ENCODE measurements around the gene VWA1.
"Not testable (repeated sequence)": the region's sequence is repeated elsewhere in the genome, so short reads cannot be mapped to it uniquely, and the experiment has no call there.

The VWA1 gene

DNA sequence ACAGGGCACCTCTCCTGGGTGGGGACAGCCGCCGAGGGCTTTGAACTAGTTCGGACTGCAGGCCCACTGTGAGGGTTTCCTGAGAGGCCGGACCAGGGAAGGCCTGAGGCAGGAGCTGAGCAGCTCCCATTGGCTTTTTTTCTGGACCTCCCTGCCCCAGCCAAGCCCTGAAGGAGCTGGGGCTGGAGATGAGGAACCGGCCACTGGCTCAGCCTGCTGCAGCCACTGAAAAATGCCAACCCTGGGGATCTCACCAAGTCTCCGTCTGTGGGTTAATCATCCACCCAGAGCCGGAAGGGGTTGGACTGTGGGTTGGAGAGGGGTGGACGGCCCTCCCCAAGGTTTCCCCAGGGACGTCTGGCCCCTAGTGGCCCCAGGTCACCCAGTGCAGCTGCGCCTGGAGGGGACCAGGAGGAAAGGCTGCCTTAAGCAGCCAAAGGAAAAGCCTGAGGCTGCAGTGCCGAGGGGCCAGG lies 2.5 kb downstream of the VWA1 start:
- DNase-seq = no peak

DNA sequence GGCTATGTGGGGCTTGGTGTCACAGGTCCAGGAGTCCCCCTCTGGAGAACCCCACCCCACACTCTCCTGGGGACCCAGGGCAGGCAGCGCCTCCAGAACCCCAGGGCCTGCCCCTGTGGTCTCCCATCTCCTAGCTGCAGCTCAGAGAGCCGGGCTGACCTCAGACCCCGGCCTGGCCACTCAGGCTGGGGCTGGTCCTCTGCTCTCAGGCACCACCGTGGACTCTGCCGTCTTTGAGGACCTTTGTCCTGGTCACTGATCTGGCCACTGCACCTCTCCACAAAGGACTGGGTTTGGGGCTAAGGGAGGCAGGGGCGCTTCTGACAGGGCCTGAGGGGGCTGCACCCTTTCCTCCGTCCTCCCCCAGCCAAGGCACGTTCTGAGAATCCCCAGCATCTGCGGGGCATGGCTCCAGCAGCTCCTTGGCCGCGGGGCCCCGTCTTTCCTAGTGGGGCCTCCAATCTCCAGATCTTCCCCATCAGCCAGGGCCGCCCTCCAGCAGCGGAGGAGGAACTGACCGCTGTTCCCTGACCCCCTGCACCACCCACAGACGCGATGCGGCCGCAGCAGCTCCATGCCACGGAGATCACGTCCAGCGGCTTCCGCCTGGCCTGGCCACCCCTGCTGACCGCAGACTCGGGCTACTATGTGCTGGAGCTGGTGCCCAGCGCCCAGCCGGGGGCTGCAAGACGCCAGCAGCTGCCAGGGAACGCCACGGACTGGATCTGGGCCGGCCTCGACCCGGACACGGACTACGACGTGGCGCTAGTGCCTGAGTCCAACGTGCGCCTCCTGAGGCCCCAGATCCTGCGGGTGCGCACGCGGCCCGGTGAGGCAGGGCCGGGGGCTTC lies 3.3 kb downstream of the VWA1 start:
- DNase-seq = no peak

DNA sequence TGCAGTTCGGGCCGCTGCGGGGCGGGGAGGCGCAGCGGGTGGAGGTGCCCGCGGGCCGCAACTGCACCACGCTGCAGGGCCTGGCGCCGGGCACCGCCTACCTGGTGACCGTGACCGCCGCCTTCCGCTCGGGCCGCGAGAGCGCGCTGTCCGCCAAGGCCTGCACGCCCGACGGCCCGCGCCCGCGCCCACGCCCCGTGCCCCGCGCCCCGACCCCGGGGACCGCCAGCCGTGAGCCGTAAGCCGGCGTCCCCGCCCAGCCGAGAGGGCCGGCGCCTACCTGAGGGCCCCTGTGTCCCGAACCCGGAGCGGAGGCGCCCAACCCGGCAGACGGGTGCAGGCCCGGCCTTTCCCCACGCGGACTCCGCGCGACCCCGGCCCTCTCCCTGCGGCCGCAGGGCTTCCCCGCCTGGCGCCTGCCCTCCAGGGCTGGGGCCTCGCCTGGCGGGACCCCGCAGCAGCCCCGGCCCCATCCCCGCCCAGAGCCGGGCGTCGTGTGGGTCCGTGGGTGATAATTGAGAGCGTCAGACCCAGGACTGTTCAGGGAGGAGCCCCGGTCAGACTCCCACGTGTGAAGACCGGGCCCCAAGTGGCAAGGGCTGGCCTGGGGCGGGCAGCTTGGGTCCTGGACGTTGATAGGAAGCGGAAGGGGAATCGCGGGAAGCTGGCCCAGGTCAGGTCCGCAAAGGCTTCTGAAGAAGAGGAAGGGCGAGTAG lies 4.2 kb downstream of the VWA1 start:
- DNase-seq = no peak

DNA sequence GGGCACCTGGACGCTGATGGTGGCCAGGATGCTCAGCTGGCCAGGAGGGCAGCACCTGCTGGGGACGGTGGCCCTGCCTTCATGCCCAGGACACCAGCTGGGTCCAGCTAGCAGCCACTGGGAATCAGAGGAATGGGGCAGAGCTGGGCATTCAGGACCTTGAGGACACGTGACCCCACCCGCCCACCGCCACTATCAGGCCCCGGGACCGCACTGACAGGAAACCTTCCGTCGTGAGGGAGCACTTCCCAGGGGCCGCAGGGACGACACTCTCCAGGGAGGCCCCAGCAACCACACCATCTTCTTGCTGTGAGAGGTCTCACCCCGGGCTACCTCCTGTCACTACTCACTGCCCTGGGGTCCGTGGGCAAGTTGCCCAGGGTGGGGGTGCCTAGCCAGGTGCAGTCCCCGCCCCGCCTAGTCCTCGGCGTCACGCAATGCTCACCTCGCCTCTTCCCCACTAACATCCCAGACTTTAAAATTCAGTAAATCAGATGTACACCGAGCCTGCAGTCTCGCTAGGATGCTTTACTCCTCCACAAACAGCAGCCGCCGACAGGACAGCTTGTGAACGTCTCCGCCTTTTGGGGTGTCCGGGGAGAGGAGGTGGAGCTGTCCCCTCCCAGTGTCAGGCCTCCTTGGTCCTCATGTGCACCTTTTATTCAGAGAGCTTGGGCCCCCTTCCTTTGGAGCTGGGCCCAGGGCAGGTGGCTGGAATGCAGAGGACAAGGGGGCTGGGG lies 4.9 kb downstream of the VWA1 start:
- no peak for DNase-seq

DNA sequence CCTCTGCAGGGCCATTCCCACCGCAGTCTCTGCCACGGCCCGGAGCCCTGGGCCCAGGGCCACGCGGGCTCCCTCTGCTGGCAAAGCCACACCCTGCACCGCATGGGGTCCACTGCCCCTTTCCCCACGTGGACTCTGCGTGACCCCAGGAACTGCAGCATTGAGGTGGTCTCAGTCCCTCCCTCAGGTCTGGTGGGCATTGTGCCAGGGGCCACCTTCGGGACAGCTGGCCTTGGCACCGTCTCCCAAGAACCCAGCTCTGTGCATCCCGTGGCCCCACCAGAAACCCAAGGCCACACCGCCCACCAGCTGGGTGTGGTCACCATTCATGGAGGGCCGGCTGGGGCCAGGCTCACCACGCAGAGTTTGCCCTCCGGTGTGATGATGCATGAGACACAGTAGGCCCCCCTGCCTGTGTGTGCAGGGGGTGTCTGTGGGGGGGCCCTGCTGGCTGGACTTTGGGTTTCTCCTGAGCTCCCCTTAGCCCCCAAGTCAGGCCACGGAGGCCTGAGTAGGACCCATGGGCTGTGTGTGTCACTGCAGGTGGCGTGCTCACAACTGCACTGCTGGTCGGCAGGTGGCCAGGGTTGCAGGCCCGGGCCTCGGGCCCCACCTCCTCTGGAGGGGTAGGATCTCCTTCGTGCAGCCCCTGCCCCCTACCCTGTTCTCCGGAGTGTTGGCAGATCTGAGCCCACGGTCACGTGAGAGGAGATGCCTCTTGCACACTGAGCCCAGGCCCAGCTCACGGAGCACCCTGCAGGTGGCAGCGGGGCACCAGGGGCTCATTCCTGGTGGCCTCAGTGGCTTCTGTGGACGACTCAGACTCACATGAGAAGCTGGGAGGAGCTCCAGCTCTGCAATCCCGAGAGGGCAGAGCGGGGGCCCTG lies 5.8 kb downstream of the VWA1 start:
- no peak for DNase-seq

DNA sequence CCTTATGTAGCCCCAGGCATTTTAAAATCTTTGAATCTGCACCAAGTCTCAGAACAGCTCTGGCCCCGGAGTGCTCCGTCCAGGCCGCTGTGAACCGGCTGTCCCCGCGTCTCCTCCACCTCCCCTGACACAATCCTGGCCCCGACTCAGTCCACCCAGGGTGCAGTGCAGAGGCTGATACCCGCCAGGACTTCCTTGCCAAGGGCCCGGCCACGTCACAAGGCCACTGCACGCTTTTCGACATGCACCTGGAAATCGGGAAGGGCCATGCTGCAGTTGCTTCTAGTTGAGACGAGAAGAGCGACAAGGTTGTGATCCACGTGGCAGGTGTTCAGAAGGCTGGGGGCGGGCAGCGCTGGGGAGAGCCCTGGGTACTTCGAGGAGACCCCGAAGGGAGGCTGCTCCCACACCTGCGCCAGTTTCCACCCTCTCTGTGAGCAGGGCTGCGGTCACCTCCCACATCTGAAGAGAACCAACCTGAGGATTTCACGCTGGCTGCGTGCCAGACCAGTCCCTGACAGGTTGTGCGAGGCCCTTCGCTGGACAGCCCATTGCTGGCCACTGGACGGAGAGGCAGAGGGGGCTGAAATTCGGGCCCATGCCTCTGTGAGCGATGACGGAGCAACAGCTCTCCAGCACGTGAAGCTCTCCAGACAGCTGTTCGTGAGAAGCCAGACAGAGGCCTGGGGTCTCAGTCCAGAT lies 6.7 kb downstream of the VWA1 start:
- DNase-seq = no peak

DNA sequence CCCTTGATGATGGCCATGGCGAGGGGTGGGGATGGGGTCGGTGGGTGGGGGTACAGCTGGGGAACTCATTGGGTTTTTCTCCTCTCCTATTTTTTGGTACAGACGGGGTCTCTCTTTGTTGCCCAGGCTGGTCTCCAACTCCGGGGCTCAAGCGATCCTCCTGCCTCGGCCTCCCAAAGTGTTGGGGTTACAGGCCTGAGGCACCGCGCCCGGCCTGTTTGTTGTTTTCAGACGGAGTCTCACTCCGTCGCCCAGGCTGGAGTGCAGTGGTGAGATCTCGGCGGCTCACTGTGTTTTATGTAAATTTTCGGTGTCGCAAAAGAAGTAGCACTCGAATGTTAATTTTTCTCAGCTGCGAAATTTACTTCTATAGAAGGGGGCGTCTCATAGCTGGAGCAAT lies 11.1 kb downstream of the VWA1 start:
- DNase-seq = not testable (repeated sequence)

DNA sequence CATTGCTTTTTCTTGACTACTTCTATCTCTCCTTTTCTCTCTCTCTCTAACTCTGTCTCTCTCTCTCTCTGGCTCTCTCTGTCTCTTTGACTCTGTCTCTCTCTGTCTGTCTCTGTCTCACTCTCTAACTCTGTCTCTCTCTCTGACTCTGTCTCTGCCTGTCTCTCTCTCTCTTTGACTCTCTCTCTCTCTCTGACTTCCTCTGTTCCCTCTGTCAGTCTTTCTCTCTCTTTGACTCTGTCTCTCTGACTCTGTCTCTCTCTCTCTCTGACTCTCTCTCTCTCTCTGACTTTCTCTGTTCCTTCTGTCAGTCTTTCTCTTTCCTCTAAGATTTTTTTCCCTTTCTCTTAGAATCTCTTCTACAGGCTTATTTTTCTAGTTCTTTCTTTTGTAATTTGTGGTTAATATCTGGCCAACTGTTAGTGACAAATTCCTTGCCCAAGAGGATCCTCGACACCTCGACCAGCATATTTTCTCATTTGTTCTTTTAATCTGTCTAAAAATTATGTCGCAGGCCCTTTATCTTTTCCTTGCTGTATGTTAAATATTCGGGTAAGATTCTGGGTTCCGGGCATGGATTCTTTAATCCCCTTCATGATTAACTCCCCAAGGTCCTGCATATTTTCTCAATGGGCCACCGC lies 13.7 kb downstream of the VWA1 start, which contains the start of gene ATAD3C:
Gene ATAD3C, plus strand, starts transcription at position 591 of the 641 bp plus-strand sequence. CDS start 995 bp downstream, outside the sequence.
- no peak for DNase-seq

DNA sequence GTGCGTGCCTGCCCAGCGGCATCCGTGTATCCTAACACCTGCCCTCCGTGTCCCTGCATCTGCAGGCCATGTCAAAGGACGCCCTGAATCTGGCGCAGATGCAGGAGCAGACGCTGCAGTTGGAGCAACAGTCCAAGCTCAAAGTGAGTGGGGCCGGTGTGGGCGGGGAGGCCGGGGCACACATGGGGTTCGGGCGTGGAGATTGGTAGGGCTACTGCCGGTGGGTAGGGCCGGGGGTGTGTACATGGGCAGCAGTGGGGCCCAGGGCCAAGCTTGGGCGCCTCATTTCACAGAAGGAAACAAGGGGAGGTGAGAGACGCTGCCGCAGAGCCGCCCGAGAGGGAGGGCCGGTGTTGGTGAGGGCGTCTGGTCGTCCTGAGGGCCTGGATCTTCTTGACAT lies 15.1 kb downstream of the VWA1 start:
- not testable (repeated sequence) for DNase-seq

DNA sequence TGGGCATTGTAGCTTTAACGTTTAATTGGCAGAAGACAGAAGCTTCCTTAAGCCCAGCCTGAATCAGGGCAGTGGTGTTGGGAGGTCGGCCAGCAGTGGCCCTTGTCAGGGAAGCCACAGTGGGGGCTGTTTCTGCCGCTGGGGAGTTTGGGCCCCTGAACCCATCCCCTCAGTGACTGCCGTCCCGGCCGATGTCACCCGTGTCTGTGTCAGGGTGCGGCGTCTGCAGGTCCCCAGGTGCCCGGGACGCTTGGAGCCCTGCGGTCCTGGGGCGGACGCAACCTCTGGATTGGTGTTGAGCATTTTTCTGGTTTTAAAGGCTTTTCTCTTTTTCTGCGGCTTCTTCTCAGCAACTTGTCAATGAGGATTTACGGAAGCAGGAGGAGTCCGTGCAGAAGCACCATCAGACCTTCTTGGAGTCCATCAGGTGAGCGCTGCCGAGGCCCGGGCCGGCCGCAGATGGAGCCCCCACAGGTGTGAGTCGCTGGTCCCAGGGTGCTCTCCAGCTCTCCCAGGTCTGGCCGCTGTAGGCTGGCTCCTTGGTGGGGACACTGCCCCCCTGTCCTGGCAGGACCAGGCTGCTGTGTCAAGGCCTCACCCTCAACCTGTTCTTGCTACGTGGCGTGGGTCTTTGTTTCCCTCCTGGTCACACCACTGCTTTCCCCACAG lies 16.3 kb downstream of the VWA1 start:
- no peak for DNase-seq

DNA sequence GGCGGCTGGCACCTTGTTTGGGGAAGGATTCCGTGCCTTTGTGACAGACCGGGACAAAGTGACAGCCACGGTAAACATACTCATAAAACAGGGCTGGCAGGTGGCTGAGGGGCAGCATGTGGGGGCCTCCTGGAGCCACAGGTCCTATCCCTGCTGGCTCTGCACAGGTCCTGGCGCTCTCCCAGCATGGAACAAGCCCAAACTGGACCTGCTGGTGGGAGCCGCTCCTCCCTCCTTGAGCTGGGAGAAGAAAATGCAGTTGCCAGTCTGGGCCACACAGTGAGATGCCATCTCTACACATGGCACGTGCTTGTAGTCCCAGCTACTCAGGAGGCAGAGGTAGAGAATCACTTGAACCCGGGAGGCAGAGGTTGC lies 16.9 kb downstream of the VWA1 start:
- DNase-seq = not testable (repeated sequence)

DNA sequence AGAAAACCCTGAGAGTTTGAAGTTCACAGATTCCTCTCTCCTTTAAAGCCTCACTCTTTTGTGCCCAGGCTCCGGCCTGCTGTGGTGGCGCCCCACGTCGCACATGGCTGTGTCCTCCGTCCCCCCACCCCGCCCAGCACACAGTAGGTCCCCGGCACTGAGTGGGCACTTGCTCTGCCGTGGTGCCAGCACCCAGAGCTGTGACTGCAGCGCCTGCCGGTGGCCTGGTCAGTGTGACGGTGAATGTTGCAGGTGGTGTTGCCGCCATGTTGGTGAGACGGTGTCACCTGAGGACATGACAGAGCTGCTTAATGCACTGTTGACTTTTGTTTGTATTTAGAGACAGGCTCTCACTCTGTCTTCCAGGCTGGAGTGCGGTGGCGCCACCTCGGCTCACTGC lies 17.4 kb downstream of the VWA1 start:
- no peak for DNase-seq

DNA sequence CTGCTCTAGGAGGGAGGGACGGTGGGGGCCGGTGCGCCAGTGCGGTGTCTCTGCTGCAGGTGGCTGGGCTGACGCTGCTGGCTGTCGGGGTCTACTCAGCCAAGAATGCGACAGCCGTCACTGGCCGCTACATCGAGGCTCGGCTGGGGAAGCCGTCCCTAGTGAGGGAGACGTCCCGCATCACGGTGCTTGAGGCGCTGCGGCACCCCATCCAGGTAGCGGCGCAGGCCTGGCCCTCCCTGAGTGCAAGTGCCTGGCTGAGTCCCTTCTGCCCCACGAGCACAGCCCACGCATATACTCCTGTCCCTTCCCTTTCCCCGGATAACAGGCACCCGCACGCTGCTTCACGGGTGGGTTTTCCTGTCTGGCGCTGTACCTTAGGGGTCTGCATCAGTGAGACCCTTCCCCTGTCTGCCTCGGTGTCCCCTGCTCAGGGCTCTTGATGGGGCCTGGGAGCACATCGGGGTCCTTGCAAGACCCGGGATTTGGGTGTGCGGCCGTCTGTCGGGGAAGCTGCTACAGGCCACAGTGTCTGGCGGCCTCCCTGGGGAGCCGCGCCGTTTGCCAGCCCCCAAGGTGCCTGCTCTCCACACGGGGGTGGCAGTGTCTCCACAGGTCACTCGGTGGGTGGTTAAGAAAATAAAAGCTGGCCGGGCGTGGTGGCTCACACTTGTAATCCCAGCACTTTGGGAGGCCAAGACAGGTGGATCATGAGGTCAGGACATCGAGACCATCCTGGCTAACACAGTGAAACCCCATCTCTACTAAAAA lies 19.0 kb downstream of the VWA1 start:
- not testable (repeated sequence) for DNase-seq

DNA sequence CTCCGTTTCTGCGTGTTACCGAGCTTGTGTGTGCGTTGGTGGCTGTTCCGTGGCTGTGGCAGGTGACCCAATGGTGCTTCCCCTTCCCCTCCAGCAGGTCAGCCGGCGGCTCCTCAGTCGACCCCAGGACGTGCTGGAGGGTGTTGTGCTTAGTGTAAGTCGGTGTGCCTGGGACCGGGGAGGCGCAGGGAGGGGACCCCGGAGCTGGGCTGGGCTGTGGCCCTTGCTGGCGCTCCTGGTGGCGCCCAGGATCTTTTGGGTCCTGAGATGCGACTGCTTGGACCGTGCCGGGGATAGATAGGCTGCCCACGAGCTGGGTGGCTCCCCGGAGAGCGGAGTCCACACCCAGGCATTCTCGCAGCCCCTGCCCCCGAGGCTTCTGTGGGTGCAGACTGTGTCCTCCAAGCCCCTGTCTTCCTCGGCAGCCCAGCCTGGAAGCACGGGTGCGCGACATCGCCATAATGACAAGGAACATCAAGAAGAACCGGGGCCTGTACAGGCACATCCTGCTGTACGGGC lies 19.9 kb downstream of the VWA1 start:
- DNase-seq = no peak

DNA sequence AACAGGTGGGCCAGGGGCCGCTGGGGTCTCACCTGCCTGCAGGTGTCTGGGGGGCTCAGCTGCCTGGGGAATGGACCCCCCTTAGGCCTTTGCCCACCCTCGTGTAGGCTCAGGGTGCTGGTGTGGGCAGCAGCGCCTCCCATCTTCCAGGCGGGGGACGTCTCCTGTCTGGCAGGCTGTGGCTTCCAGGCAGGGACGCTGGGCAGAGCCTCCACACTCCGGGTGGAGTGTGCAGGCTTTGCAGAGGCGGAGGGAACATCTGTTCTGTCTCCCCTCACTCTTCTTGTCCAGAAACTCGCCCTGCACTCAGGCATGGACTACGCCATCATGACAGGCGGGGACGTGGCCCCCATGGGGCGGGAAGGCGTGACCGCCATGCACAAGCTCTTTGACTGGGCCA lies 20.4 kb downstream of the VWA1 start:
- DNase-seq = not testable (repeated sequence)

DNA sequence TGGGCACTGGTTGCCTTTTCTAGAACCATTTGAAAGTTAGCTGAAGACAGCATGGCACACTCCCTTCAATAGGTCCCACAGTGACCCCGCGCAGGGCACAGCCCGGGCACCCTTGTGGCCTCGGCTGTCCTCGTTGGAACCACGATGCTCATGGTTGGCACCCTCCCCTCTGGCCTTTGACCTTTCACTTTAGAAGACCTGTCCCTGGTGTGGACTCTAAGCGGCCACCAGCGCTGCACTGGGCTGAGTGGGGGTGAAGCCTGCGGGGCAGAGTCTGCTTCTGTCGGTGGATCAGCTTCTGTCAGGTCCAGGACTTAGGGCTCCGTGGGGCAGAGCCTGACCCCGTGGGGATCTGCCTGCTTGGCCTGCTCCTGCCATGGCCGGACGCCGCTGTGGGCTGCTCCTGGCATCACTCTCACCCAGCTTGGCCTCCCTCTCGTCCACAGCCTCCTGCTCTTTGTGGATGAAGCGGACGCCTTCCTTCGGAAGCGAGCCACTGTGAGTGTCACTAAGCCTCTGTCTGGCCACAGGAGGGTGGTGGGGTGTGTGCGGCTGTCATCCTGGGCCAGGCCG lies 21.3 kb downstream of the VWA1 start:
- DNase-seq = not testable (repeated sequence)

DNA sequence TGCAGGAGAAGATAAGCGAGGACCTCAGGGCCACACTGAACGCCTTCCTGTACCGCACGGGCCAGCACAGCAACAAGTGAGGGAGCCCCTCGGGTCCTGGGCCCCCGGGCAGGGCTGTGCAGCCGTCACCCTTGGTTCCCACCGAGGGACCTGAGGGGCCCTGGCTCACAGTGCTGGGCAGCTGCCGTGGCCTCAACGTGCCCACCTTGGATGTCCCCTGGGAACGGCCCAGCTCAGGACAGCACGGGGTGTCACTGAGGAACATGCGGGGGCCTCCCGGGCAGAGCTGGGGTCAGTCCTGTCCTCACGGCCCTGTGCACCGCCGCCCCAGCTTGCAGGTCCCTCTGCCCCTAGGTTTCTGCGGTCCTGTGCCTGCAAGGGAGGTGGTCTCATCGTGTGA lies 23.7 kb downstream of the VWA1 start:
- DNase-seq = not testable (repeated sequence)

DNA sequence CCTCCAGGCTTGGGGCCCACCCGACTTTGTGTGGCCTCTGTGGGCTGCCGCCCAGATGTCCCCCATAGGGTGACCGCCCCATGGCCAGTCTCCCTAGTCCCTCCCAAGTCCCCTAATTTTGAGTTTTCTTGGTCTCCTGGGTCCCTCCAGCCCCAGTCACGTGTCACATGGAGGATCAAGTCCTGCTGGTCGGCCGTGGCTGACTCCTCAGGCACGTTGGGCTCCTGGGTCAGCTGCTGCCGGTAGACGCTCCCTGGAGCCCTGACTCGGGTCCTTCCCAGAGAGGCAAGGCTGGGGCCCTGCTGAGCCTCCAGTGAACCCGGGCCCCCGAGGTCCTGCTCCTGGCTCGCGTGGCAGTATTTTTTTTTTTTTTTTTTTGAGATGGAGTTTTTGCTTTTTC lies 24.2 kb downstream of the VWA1 start:
- DNase-seq = not testable (repeated sequence)

DNA sequence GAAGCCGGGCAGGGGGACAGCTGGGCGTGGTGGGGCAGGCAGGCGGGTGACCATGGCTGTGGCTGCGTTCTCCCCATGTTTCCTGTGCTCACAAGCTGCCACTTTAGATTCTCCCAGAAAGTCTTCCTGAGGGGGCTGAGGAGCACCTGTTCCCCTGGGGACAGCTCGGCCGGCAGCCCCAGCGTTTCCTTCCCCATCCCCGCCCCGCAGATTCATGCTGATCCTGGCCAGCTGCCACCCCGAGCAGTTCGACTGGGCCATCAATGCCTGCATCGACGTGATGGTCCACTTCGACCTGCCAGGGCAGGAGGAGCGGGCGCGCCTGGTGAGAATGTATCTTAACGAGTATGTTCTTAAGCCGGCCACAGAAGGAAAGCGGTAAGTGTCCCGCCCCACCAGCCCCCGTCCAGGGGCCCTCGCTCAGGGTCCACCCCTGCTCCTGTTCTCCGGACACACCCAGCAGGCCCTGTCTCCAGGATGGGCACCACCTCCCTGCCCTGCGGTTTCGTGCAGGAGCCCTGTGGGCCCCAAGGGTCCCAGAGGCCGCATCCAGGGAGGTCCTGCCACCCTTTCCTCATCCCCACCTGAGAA lies 25.1 kb downstream of the VWA1 start:
- DNase-seq = no peak
